Measurements from ENCODE around the gene SLC44A5.

SLC44A5 gene

DNA sequence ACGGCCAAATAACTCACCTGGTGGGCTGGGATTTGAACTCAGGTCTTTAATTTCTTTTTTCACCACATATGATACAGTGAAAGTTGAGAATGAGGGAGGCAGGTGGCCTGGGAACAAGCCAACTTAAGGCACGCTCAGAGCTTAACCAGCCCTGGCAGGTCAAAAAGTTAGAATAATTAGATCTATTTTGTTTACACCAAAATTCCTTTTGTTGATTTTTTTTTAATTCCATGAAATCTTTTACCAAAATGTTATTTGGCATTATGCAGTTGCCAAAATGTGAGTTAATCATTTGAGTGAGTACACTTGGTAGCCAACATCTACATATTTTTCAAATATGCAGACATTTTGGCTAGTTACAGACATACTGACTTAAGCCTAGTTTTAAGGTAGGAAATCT lies 439.9 kb downstream of the SLC44A5 start:
- DNase-seq: no peak

DNA sequence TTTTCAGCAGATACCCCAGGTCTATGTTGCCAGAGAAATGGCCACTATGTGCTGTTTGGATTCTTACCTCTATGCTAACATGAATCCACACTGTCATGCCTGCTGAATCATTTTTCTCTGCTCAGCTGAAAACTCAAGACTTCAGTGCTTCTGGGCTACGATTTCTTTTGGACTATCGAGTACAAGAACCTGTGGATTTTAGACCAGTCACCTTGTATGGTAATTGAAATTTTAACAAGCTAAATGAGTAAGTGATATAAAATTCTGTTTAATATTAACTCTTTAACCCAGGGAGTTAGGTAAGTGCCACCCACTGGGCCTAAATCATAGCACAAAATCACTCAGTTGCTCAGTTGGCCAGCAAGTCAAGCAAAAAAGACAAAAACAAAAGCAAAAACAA lies 440.9 kb downstream of the SLC44A5 start:
- DNase-seq: no peak

GRCh38 chr1:75166821-75167220 lies 444.1 kb downstream of the SLC44A5 start:
- no peak for DNase-seq

GRCh38 chr1:75165264-75165663 lies 445.6 kb downstream of the SLC44A5 start:
- no peak for DNase-seq

DNA sequence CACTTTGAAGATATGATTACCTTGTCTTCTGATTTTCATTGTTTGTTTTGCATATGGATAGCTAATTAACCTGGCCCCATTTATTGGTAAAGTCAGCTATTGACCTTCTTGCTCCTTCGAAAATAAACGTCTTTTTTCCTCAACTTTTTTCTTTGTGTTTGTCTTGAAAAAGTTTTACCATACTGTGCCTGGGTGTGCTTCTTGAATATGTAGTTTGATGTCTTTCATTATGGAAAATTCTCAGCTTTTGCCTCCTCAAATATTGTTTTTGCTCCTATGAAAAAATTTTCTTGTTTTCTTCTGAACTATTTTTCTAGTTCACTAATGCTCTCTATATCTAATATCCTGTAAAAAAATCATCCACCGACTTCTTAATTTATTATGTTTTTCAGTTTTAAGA lies 451.8 kb downstream of the SLC44A5 start:
- no peak for DNase-seq
